ENCODE data around the gene EIF2S1. TPM values are rescaled to one million over a fixed set of nuclear protein-coding genes. Genes with fewer than 3 reads are reported as not detected.
A peak's percentile ranks its signal among the peaks of the same experiment; 100 is the strongest.

Gene EIF2S1
- total and polyA plus RNA-seq, 2 of the 13 experiments (the other 11 are each of a cell fraction or from before 2014, with no cell fraction given) = 49.1 to 246 TPM

GRCh38 chr14:67359775-67360469 lies at the start of gene EIF2S1, which contains the start of gene ATP6V1D (continued):
- TF ChIP-seq ZNF34 (CRISPR knock-in tag; IDR thresholded peaks at IDR 0.05; ENCODE audit: borderline replicate concordance) (no peak), RFX1 (IDR thresholded peaks at IDR 0.05) (peak; percentile 90), FOXA1 (IDR thresholded peaks at IDR 0.05) (no peak), FOXA1 (CRISPR knock-in tag; IDR thresholded peaks at IDR 0.05) (peak; percentile 49; the same call in 1 of the 2 replicates), HDAC6 (IDR thresholded peaks at IDR 0.05; ENCODE audit: low read depth, low read length) (no peak), RARG (CRISPR knock-in tag; IDR thresholded peaks at IDR 0.05; ENCODE audit: low read depth) (no peak), MED13 (CRISPR knock-in tag; IDR thresholded peaks at IDR 0.05) (0 out of 2 replicates have a peak, but pooled peaks have one; percentile 41), ADNP (CRISPR knock-in tag; IDR thresholded peaks at IDR 0.05) (no peak), GATA4 (IDR thresholded peaks at IDR 0.05; ENCODE audit: borderline replicate concordance, low read depth) (0 out of 2 replicates have a peak, but pooled peaks have one; percentile 10), TBX2 (CRISPR knock-in tag; IDR thresholded peaks at IDR 0.05; ENCODE audit: borderline replicate concordance) (peak; percentile 91), SNRNP70 (IDR thresholded peaks at IDR 0.05; ENCODE audit: low read depth, low read length) (no peak), ZNF329 (CRISPR knock-in tag; IDR thresholded peaks at IDR 0.05; ENCODE audit: low read depth) (no peak), E2F5 (CRISPR knock-in tag; conservative IDR thresholded peaks at IDR 0.05) (no peak), ZMAT3 (CRISPR knock-in tag; conservative IDR thresholded peaks at IDR 0.05) (0 out of 2 replicates have a peak, but pooled peaks have one; percentile 25)
- TF ChIP-seq, protein P1, sequence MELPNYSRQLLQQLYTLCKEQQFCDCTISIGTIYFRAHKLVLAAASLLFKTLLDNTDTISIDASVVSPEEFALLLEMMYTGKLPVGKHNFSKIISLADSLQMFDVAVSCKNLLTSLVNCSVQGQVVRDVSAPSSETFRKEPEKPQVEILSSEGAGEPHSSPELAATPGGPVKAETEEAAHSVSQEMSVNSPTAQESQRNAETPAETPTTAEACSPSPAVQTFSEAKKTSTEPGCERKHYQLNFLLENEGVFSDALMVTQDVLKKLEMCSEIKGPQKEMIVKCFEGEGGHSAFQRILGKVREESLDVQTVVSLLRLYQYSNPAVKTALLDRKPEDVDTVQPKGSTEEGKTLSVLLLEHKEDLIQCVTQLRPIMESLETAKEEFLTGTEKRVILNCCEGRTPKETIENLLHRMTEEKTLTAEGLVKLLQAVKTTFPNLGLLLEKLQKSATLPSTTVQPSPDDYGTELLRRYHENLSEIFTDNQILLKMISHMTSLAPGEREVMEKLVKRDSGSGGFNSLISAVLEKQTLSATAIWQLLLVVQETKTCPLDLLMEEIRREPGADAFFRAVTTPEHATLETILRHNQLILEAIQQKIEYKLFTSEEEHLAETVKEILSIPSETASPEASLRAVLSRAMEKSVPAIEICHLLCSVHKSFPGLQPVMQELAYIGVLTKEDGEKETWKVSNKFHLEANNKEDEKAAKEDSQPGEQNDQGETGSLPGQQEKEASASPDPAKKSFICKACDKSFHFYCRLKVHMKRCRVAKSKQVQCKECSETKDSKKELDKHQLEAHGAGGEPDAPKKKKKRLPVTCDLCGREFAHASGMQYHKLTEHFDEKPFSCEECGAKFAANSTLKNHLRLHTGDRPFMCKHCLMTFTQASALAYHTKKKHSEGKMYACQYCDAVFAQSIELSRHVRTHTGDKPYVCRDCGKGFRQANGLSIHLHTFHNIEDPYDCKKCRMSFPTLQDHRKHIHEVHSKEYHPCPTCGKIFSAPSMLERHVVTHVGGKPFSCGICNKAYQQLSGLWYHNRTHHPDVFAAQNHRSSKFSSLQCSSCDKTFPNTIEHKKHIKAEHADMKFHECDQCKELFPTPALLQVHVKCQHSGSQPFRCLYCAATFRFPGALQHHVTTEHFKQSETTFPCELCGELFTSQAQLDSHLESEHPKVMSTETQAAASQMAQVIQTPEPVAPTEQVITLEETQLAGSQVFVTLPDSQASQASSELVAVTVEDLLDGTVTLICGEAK (IDR thresholded peaks at IDR 0.05) = peak; percentile 94
- TF ChIP-seq, protein P1 (CRISPR knock-in tag; IDR thresholded peaks at IDR 0.05) = peak; percentile 87
- TF ChIP-seq, protein P2, sequence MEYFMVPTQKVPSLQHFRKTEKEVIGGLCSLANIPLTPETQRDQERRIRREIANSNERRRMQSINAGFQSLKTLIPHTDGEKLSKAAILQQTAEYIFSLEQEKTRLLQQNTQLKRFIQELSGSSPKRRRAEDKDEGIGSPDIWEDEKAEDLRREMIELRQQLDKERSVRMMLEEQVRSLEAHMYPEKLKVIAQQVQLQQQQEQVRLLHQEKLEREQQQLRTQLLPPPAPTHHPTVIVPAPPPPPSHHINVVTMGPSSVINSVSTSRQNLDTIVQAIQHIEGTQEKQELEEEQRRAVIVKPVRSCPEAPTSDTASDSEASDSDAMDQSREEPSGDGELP (IDR thresholded peaks at IDR 0.05; ENCODE audit: borderline replicate concordance, low read depth) = peak; percentile 99
- TF ChIP-seq, protein P3, sequence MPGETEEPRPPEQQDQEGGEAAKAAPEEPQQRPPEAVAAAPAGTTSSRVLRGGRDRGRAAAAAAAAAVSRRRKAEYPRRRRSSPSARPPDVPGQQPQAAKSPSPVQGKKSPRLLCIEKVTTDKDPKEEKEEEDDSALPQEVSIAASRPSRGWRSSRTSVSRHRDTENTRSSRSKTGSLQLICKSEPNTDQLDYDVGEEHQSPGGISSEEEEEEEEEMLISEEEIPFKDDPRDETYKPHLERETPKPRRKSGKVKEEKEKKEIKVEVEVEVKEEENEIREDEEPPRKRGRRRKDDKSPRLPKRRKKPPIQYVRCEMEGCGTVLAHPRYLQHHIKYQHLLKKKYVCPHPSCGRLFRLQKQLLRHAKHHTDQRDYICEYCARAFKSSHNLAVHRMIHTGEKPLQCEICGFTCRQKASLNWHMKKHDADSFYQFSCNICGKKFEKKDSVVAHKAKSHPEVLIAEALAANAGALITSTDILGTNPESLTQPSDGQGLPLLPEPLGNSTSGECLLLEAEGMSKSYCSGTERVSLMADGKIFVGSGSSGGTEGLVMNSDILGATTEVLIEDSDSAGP (CRISPR knock-in tag; IDR thresholded peaks at IDR 0.05; ENCODE audit: borderline replicate concordance) = peak; percentile 83; the same call in 1 of the 2 replicates
